Measurements from ENCODE around the gene LYPD3.

GRCh38 chr19:43441716-43442115 lies 23.7 kb downstream of the LYPD3 start:
- no peak for TF ChIP-seq CTCF (IDR thresholded peaks at IDR 0.05; ENCODE audit: poor library complexity)
- TF ChIP-seq EZH2phosphoT487 (IDR thresholded peaks at IDR 0.05; ENCODE audit: low read depth, severe bottlenecking, unreplicated experiment), result no peak

All from hepatocyte (in vitro differentiated cells).